HUES64 (cell line): ENCODE measurements around the gene DRC7.

ENCODE experiments used
- H3K27ac ChIP-seq: 2 replicates; pipeline ENCODE4 v1.7.0; 2013; ENCODE audit warnings: low read depth, low read length, inconsistent platforms
- H3K27me3 ChIP-seq: 2 replicates; pipeline ENCODE4 v1.6.1; 2013; ENCODE audit warnings: mild to moderate bottlenecking, low read length; ENCODE audit not compliant: insufficient read depth
- H3K36me3 ChIP-seq: 2 replicates; pipeline ENCODE4 v1.6.1; 2013; ENCODE audit warnings: mild to moderate bottlenecking, low read length; ENCODE audit not compliant: insufficient read depth
- H3K4me1 ChIP-seq: 2 replicates; pipeline ENCODE4 v1.6.1; 2013; ENCODE audit warnings: mild to moderate bottlenecking, low read length, moderate library complexity; ENCODE audit not compliant: insufficient read depth
- H3K4me3 ChIP-seq: 2 replicates; pipeline ENCODE4 v1.5.1; 2013; ENCODE audit warnings: mild to moderate bottlenecking, low read length, moderate library complexity
- H3K9ac ChIP-seq: 2 replicates; pipeline ENCODE4 v1.6.1; 2013; ENCODE audit warnings: mild to moderate bottlenecking, low read depth, low read length
- H3K9me3 ChIP-seq: 2 replicates; pipeline ENCODE4 v1.6.1; 2013; ENCODE audit warnings: low read depth, low read length; ENCODE audit not compliant: insufficient read depth
- WGBS: fragments of 150-250, 120-280 bp; methylation state at CpG from one replicate; pipeline ENCODE4 v1.1.7; 2013; ENCODE audit warnings: missing lambda C conversion rate; 5-methylcytosine and 5-hydroxymethylcytosine counted together

The DRC7 gene

GRCh38 chr16:57699481-57699880 lies 4.9 kb downstream of the DRC7 start:
- no peaks in the 10 kb centered on the region for H3K4me1 ChIP-seq
- H3K4me3 ChIP-seq = no peak overlapping the region
- 96% methylated on average over 3 of the region's 3 CpGs for WGBS
- H3K27ac ChIP-seq = no peak overlapping the region
- H3K36me3 ChIP-seq = no peaks in the 10 kb centered on the region
- H3K9ac ChIP-seq = no peak overlapping the region
- H3K27me3 ChIP-seq = no peaks in the 10 kb centered on the region
- no peaks in the 10 kb centered on the region for H3K9me3 ChIP-seq

DNA sequence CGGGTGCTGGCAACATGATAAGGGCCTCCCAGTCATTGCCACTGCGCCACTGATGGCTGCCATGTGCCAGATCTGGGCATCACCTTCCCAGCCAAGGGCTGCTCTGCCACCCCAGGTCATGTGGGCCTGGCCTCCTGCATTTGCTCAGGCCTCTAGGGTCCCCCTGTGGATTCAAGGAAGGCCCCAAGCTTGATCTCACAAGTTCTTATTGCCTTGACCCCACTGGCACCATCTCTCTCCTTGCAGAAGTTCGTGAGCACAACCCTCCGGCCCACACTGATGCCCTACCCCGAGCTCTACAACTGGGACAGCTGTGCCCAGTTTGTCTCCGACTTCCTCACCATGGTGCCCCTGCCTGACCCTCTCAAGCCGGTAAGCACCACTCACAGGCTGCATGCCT lies 5.3 kb downstream of the DRC7 start:
- H3K27ac ChIP-seq = no peak overlapping the region
- H3K9me3 ChIP-seq = no peaks in the 10 kb centered on the region
- WGBS = 92% methylated on average over 7 of the region's 7 CpGs
- H3K27me3 ChIP-seq = no peaks in the 10 kb centered on the region; the same call in 1 of the 2 replicates
- H3K4me1 ChIP-seq = no peaks in the 10 kb centered on the region
- no peak overlapping the region for H3K9ac ChIP-seq
- no peaks in the 10 kb centered on the region for H3K36me3 ChIP-seq
- no peak overlapping the region for H3K4me3 ChIP-seq

DNA sequence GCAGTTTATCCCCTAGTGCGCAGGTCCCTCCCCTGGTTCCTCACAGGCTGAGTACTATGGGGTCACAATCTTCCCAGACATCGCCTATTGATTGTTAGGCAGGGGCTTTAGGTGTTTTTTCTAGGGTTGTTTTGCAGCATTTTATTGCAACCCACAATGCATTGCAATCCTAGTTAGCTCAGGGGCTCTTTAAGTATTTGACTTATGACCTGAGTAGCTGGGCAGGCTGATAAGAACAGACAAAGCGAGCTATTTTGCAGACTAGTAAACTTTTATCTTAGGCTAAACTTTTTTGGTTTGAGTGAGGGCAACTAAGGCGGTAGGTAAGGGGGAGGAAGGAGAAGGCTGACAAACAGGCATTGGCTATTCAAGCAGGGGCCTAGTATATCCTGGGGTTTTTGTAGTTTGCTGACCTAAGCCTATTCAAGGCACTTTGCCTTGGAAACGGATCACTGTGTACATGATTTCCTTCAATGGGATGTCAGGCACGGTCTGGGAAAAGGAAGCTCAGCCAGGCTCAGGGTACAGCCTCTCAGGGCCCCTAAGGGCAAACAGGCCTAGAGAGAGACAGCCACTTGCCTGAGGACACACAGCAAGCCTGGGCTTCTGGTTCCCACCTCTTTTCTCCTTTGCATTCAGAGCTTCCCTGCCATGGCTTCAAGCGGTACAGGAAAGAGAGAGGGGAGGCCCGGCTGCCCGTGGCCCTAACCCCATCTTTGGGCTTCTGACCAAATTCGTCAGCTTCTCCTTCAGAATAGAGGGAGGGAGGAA lies 6.4 kb downstream of the DRC7 start:
- WGBS = 81% methylated on average over 10 of the region's 10 CpGs

GRCh38 chr16:57701759-57702371 lies 7.3 kb downstream of the DRC7 start:
- Histone ChIP-seq H3K9ac (no peak overlapping the region), H3K9me3 (no peaks in the 10 kb centered on the region), H3K4me3 (no peak overlapping the region), H3K36me3 (no peaks in the 10 kb centered on the region), H3K27ac (no peak overlapping the region), H3K27me3 (no peaks in the 10 kb centered on the region; the same call in 1 of the 2 replicates), H3K4me1 (no peaks in the 10 kb centered on the region)
- WGBS = 94% methylated on average over 23 of the region's 23 CpGs

More for the DNA sequence above, 6.4 kb downstream of the DRC7 start:
- no peaks in the 10 kb centered on the region; the same call in 1 of the 2 replicates for H3K27me3 ChIP-seq
- no peaks in the 10 kb centered on the region for H3K4me1 ChIP-seq
- H3K36me3 ChIP-seq = no peaks in the 10 kb centered on the region
- H3K9ac ChIP-seq = no peak overlapping the region
- no peaks in the 10 kb centered on the region for H3K9me3 ChIP-seq
- H3K27ac ChIP-seq = no peak overlapping the region
- no peak overlapping the region for H3K4me3 ChIP-seq

- Histone ChIP-seq H3K4me1 (no peaks in the 10 kb centered on the region), H3K27me3 (no peaks in the 10 kb centered on the region; the same call in 1 of the 2 replicates), H3K9ac (no peak overlapping the region), H3K27ac (no peak overlapping the region), H3K9me3 (no peaks in the 10 kb centered on the region), H3K36me3 (no peaks in the 10 kb centered on the region), H3K4me3 (no peak overlapping the region)
- 94% methylated on average over 11 of the region's 11 CpGs for WGBS
Observed at GRCh38 chr16:57703416-57704010, 8.9 kb downstream of the DRC7 start.

DNA sequence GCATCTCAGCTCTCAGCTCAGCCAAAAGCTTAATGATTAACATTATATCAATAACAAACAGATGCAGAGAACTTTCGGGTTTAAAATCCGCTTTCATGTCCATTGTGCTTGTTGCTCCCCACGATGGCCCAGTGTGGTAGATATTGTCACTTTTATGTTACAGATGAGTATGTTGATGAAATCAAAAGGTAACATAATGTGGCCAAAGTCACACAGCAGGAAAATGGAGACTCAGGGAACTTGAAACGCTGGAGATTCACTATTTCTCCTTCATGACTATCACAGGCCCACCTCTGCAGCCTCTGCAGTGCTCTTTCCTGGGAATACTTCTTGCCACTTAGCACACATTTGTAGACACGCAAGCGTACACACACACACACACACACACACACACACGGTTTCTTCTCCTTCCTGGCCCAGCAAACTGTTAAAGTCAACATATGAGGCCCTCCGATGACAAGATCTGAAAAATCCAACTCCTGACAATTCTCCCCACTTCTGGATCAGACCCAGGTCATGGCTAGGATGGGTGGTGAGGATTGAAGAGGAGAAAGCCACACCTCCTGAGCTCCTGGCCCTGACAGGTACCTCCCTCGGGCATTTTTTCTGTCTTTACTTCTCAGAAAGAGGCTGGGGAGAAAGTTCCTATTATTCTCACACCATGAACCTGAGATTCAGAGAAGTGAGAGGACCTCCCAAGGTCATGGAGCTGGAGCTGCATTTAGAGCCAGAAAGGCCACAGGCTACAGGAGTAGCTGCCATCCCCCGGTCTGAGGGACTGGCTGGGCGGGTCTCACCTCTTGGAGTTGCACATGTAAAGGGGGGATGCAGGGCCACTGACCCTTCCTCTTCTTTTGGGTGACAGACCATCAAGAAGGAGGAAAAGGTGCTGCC lies 9.7 kb downstream of the DRC7 start:
- WGBS = 75% methylated on average over 10 of the region's 11 CpGs
- H3K27ac ChIP-seq = no peak overlapping the region

DNA sequence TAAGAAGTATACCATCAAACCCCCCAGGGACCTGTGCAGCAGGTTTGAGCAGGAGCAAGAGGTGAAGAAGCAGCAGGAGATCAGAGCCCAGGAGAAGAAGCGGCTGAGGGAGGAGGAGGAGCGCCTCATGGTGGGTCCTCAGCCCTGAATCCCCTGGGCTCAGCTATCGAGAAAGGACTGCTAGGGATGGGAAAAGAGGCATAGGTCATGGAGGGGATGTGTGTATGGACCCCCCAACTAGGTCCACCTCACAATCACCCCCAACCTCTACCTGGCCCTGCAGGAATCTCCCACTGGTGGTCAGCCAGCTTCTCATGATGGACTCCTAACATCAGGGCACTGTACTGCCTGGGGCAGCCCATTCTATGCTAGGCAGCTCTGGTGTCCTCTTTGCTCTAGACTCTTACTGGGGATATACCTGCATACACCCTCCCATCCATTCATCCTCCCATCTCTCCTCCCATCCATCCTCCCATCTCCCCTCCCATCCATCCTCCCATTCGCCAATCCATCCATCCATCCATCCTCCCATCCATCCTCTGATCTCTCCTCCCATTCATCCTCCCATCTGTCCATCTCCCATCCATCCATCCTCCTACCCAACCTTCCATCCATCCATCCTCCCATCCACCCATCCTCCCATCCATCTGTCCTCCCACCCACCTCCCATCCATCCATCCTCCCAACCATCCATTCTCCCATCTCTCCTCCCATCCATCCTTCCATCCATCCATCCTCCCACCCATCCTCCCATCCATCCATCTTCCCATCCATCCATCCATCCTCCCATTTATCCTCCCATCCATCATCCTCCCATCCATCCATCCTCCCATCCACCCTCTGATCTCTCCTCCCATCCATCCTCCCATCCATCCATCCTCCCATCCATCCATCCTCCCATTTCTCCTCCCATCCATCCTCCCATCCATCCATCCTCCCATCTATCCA lies 10.6 kb downstream of the DRC7 start:
- H3K27me3 ChIP-seq = no peaks in the 10 kb centered on the region; the same call in 1 of the 2 replicates
- H3K4me1 ChIP-seq = no peaks in the 10 kb centered on the region
- H3K36me3 ChIP-seq = no peaks in the 10 kb centered on the region
- H3K4me3 ChIP-seq = no peak overlapping the region
- H3K9me3 ChIP-seq = no peaks in the 10 kb centered on the region
- H3K27ac ChIP-seq = no peak overlapping the region
- H3K9ac ChIP-seq = no peak overlapping the region
- 85% methylated on average over 4 of the region's 4 CpGs for WGBS

More for the DNA sequence above, 9.7 kb downstream of the DRC7 start:
- Histone ChIP-seq H3K4me3 (no peak overlapping the region), H3K4me1 (no peaks in the 10 kb centered on the region), H3K36me3 (no peaks in the 10 kb centered on the region), H3K9ac (no peak overlapping the region), H3K9me3 (no peaks in the 10 kb centered on the region), H3K27me3 (no peaks in the 10 kb centered on the region; the same call in 1 of the 2 replicates)

GRCh38 chr16:57706717-57707116 lies 12.1 kb downstream of the DRC7 start:
- Histone ChIP-seq H3K4me1 (no peaks in the 10 kb centered on the region), H3K36me3 (no peaks in the 10 kb centered on the region), H3K9ac (no peak overlapping the region), H3K27ac (no peak overlapping the region), H3K4me3 (no peak overlapping the region), H3K9me3 (no peaks in the 10 kb centered on the region), H3K27me3 (no peaks in the 10 kb centered on the region; the same call in 1 of the 2 replicates)
- WGBS = 74% methylated on average over 1 of the region's 1 CpG

GRCh38 chr16:57707331-57707730 lies 12.7 kb downstream of the DRC7 start:
- H3K36me3 ChIP-seq = no peaks in the 10 kb centered on the region
- no peak overlapping the region for H3K9ac ChIP-seq
- H3K4me1 ChIP-seq = no peaks in the 10 kb centered on the region
- H3K27me3 ChIP-seq = no peaks in the 10 kb centered on the region; the same call in 1 of the 2 replicates
- WGBS = 87% methylated on average over 11 of the region's 11 CpGs
- no peak overlapping the region for H3K4me3 ChIP-seq
- no peak overlapping the region for H3K27ac ChIP-seq
- no peaks in the 10 kb centered on the region for H3K9me3 ChIP-seq

DNA sequence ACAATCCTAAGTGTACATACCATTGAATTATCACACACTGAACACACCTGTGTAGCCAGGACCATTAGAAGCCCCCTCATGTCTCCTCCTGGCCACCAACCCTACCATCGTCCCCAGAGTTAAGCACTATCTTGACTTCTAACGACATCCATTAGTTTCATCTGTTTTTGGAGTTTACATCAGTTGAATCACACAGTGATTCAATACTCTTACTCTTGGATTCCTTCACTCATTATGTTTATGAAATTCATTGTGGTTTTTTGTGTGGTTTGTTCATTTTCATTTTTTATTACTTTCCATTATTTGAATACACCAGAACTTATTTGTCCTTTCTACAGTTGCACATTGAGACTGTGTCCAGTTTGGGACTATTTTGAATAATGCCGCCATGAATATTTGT lies 13.6 kb downstream of the DRC7 start:
- Histone ChIP-seq H3K4me1 (no peaks in the 10 kb centered on the region), H3K9me3 (no peaks in the 10 kb centered on the region), H3K27ac (no peak overlapping the region), H3K27me3 (no peaks in the 10 kb centered on the region; the same call in 1 of the 2 replicates), H3K9ac (no peak overlapping the region), H3K36me3 (no peaks in the 10 kb centered on the region), H3K4me3 (no peak overlapping the region)
- 89% methylated on average over 2 of the region's 3 CpGs for whole genome bisulfite sequencing
